ENCODE data around the gene METTL13. TPM values are rescaled to one million over a fixed set of nuclear protein-coding genes. Genes with fewer than 3 reads are reported as not detected.
A peak's percentile ranks its signal among the peaks of the same experiment; 100 is the strongest.

The METTL13 gene
- 25.8 and 26.3 TPM in 2 replicates for total RNA-seq (2012; rRNA removed)
- polyA plus RNA-seq (2012; rRNA removed) = 22.6 and 25.1 TPM in 2 replicates
- 16.8 and 20.4 TPM in 2 replicates for polyA plus RNA-seq (2012; cell fraction: cytosol; rRNA removed)
- 9.8 and 11.9 TPM in 2 replicates for polyA plus RNA-seq (2012; cell fraction: nucleus; rRNA removed; ENCODE audit: low replicate concordance)
- Bru-seq, nascent RNA = percentile 62 among the genes with signal in this experiment
- percentile 65 among the genes with signal in this experiment for BruChase-seq, experiment 1, labeled RNA remaining after a 6-hour chase
- BruChase-seq, experiment 2, labeled RNA remaining after a 2-hour chase = percentile 69 among the genes with signal in this experiment
- long read RNA-seq, transcript METTL13-201 (8 exons, 3,327 nt) = major isoform, 42 of 55 reads
- long read RNA-seq, partial matches to known transcripts = 8 of 55 reads
- long read RNA-seq, other reads (novel, unspliced or antisense) = 4 of 55 reads

GRCh38 chr1:171781176-171781875 lies at the start of gene METTL13:
Gene METTL13, plus strand, starts transcription at chr1:171781660. Its CDS starts 308 bp downstream, at chr1:171781968.
- peak within 1 kb of the TSS; percentile 92 for H4K5ac ChIP-seq (ENCODE audit: low read depth, low read length)
- intact Hi-C loops (cut with micrococcal nuclease) (loop anchor here (1.0 to 5.0 kb wide), 2 partner anchors 39 to 134 kb away; partner anchors contain the start of gene VAMP4), in situ Hi-C loops (cut with MboI; ENCODE audit: low sequenced_read_pairs) (no loop called here), dilution Hi-C loops (cut with HindIII; ENCODE audit: low sequenced_read_pairs, unreplicated experiment) (no loop called here)
- H3K14ac ChIP-seq (replicated peaks; ENCODE audit: low read depth, low read length) = peak within 1 kb of the TSS; percentile 89
- no peaks in the 10 kb centered on the region for H3K4me1 ChIP-seq (ENCODE audit: control insufficient read depth, insufficient read depth, low read length)
- H3K27me3 ChIP-seq (ENCODE audit: control insufficient read depth, insufficient read depth, low read length) = no peaks in the 10 kb centered on the region
- peak within 1 kb of the TSS; percentile 91 for H3K56ac ChIP-seq (ENCODE audit: extremely low read depth, insufficient read depth, low read length)
- peaks cover 3% of the 10 kb centered on the region; the same call in 1 of the 2 replicates for H3K9me1 ChIP-seq (ENCODE audit: insufficient read depth, low read length)
- no peaks in the 10 kb centered on the region for H4K20me1 ChIP-seq (ENCODE audit: insufficient read depth, low read length)
- CTCF ChIA-PET = interaction anchor here (1.0 to 2.1 kb wide), 3 partner anchors 50 to 136 kb away, joined by 3 to 6 read pairs (median 4); no protein-coding TSS in a partner anchor
- peak within 1 kb of the TSS; percentile 89 for H3K23ac ChIP-seq (ENCODE audit: low read depth, low read length)
- H4K91ac ChIP-seq (ENCODE audit: insufficient read depth, low read depth, low read length) = peak within 1 kb of the TSS; percentile 56
- peak within 1 kb of the TSS; percentile 10; the same call in 1 of the 2 replicates for H2BK20ac ChIP-seq (ENCODE audit: low read depth, low read length)
- H3K4ac ChIP-seq (ENCODE audit: low read depth, low read length) = peak within 1 kb of the TSS; percentile 81
- peak within 1 kb of the TSS; percentile 84 for H3K9ac ChIP-seq (ENCODE audit: low read depth, low read length)
- peak within 1 kb of the TSS; percentile 77 for H3K27ac ChIP-seq (ENCODE audit: insufficient read depth, low read length)
- H4K8ac ChIP-seq (ENCODE audit: low read depth in 2 of 2, low read length in 2 of 2) = peak within 1 kb of the TSS; percentile 85 to 90
- H3K36me3 ChIP-seq (ENCODE audit: control insufficient read depth, insufficient read depth, low read length) = peaks cover 18% of the 10 kb centered on the region
- H3K9me3 ChIP-seq (ENCODE audit: control insufficient read depth, insufficient read depth, low read length) = no peaks in the 10 kb centered on the region
- H2AK9ac ChIP-seq (replicated peaks; ENCODE audit: low read depth, low read length, poor library complexity) = peak within 1 kb of the TSS; percentile 63
- peak within 1 kb of the TSS; percentile 74 for H2BK5ac ChIP-seq (ENCODE audit: low read depth, low read length, poor library complexity, severe bottlenecking)
- H2AK5ac ChIP-seq (ENCODE audit: low read depth, low read length) = peak within 1 kb of the TSS; percentile 50; the same call in 1 of the 2 replicates
- peak within 1 kb of the TSS; percentile 81 for H3K4me3 ChIP-seq (ENCODE audit: insufficient read depth, low read depth, low read length)
- BruUV-seq (replicated peaks) = no TSS peak
- H2AFZ ChIP-seq (replicated peaks; ENCODE audit: low read length, poor library complexity) = peak within 1 kb of the TSS; percentile 92
- POLR2A ChIA-PET (ENCODE audit: unreplicated experiment) = interaction anchor here (0.6 to 1.7 kb wide), 2 partner anchors 38 to 98 kb away, joined by 3 to 9 read pairs; no protein-coding TSS in a partner anchor
- peak within 1 kb of the TSS; percentile 29 for H3K18ac ChIP-seq (ENCODE audit: low read depth, low read length)
- WGBS, 2 experiments (ENCODE audit: extremely low coverage in 2 of 2, insufficient read length in 1 of 2) = 0% methylated on average over 21 of the region's 57 CpGs; no CpG with 5 or more reads in 1 of the 2 experiments
- H2BK120ac ChIP-seq (ENCODE audit: low read depth, low read length) = peak within 1 kb of the TSS; percentile 52
- peak; percentile 98 for ATAC-seq (ENCODE audit: low read depth)
- DNase-seq = peak; percentile 99
- H3K4me2 ChIP-seq (ENCODE audit: low read depth, low read length) = peak within 1 kb of the TSS; percentile 97
- peaks cover 16 to 43% of the 10 kb centered on the region in 2 experiments for H3K79me1 ChIP-seq (ENCODE audit: low read depth in 1 of 2, low read length in 2 of 2)
- peak within 1 kb of the TSS; percentile 22; the same call in 1 of the 3 replicates for H2BK15ac ChIP-seq (ENCODE audit: low read depth, low read length)
- TF ChIP-seq MXI1 (IDR thresholded peaks at IDR 0.05; ENCODE audit: borderline replicate concordance, low read depth, low read length) = peak; percentile 84
- TF ChIP-seq USF2 (IDR thresholded peaks at IDR 0.05; ENCODE audit: low read depth, low read length) = peak; percentile 68
- peak; percentile 32; the same call in 1 of the 2 replicates for TF ChIP-seq FOS (IDR thresholded peaks at IDR 0.05; ENCODE audit: low read depth, low read length)
- TF ChIP-seq CTCF (conservative IDR thresholded peaks at IDR 0.05; ENCODE audit: low read depth, low read length) = 0 out of 2 replicates have a peak, but pooled peaks have one; percentile 6
- TF ChIP-seq MAZ (IDR thresholded peaks at IDR 0.05; ENCODE audit: borderline replicate concordance, low read depth, low read length) = peak; percentile 86; the same call in 1 of the 2 replicates
- TF ChIP-seq MAFK (IDR thresholded peaks at IDR 0.05; ENCODE audit: low read depth, low read length) = no peak
- TF ChIP-seq POLR2A (IDR thresholded peaks at IDR 0.05; ENCODE audit: low read depth, low read length) = peak; percentile 87
- TF ChIP-seq RFX5 (IDR thresholded peaks at IDR 0.05; ENCODE audit: low read depth, low read length) = 0 out of 2 replicates have a peak, but pooled peaks have one; percentile 63
- TF ChIP-seq BHLHE40 (IDR thresholded peaks at IDR 0.05; ENCODE audit: low read depth, low read length) = peak; percentile 24
- TF ChIP-seq RAD21 (IDR thresholded peaks at IDR 0.05; ENCODE audit: low read length) = 0 out of 2 replicates have a peak, but pooled peaks have one; percentile 9
- TF ChIP-seq, protein P1, sequence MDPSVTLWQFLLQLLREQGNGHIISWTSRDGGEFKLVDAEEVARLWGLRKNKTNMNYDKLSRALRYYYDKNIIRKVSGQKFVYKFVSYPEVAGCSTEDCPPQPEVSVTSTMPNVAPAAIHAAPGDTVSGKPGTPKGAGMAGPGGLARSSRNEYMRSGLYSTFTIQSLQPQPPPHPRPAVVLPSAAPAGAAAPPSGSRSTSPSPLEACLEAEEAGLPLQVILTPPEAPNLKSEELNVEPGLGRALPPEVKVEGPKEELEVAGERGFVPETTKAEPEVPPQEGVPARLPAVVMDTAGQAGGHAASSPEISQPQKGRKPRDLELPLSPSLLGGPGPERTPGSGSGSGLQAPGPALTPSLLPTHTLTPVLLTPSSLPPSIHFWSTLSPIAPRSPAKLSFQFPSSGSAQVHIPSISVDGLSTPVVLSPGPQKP (IDR thresholded peaks at IDR 0.05; ENCODE audit: borderline replicate concordance, low read depth, low read length) = no peak
